KMS-11 (cell line): ENCODE results near the gene CLHC1.

Experiments
- H2AFZ ChIP-seq: fragments of 200-600 bp; sonication (generic); 2 replicates; pipeline ENCODE4 v1.6.1; 2016; ENCODE audit warnings: antibody characterized with exemption, mixed run types, low read depth
- H3K27ac ChIP-seq: fragments of 200-600 bp; sonication (generic); 2 replicates; pipeline ENCODE4 v1.6.1; 2016; ENCODE audit warnings: mild to moderate bottlenecking, mixed run types
- H3K27me3 ChIP-seq: fragments of 200-600 bp; sonication (generic); 2 replicates; pipeline ENCODE4 v1.6.1; 2017; ENCODE audit warnings: mild to moderate bottlenecking, low read depth, mixed run types, moderate library complexity; ENCODE audit not compliant: insufficient read depth
- H3K36me3 ChIP-seq: fragments of 200-600 bp; sonication (generic); 2 replicates; pipeline ENCODE4 v1.6.1; 2017; ENCODE audit warnings: mild to moderate bottlenecking, mixed run types; ENCODE audit not compliant: insufficient read depth
- H3K4me1 ChIP-seq: fragments of 200-600 bp; sonication (generic); 2 replicates; pipeline ENCODE4 v1.6.1; 2016; ENCODE audit warnings: mild to moderate bottlenecking, low read depth, mixed run types; ENCODE audit not compliant: poor library complexity, severe bottlenecking
- H3K4me2 ChIP-seq: fragments of 200-600 bp; sonication (generic); 2 replicates; pipeline ENCODE4 v1.7.0; 2016; ENCODE audit warnings: mild to moderate bottlenecking, mixed run types
- H3K4me3 ChIP-seq: fragments of 200-600 bp; sonication (generic); IDR thresholded peaks from 2 replicates; pipeline ENCODE4 v1.6.1; 2017; ENCODE audit warnings: low read depth, low read length, mixed read lengths; ENCODE audit not compliant: insufficient read depth
- H3K79me2 ChIP-seq: fragments of 200-600 bp; sonication (generic); 2 replicates; pipeline ENCODE4 v1.6.1; 2016; ENCODE audit warnings: low read depth, mixed run types; ENCODE audit not compliant: insufficient read depth
- H3K9ac ChIP-seq: fragments of 200-600 bp; sonication (generic); 2 replicates; pipeline ENCODE4 v1.6.1; 2016; ENCODE audit warnings: mild to moderate bottlenecking, mixed run types
- H4K20me1 ChIP-seq: fragments of 200-600 bp; sonication (generic); 2 replicates; pipeline ENCODE4 v1.6.1; 2016; ENCODE audit warnings: mild to moderate bottlenecking, mixed run types; ENCODE audit not compliant: insufficient read depth
- CTCF ChIP-seq: fragments of 200-600 bp; sonication (generic); conservative IDR thresholded peaks from 2 replicates; pipeline ENCODE4 v1.6.1; 2017; ENCODE audit warnings: low read depth, mild to moderate bottlenecking, antibody characterized with exemption, low read length, moderate library complexity, mixed read lengths

The CLHC1 gene

GRCh38 chr2:55154525-55155030, 77.5 kb downstream of the CLHC1 start:
- Histone ChIP-seq H4K20me1 (no peaks in the 10 kb centered on the region), H3K27ac (no peak overlapping the region), H3K27me3 (no peaks in the 10 kb centered on the region), H3K4me3 (no peak overlapping the region), H3K4me2 (no peak overlapping the region), H2AFZ (no peak overlapping the region), H3K9ac (no peak overlapping the region), H3K36me3 (no peaks in the 10 kb centered on the region), H3K4me1 (peaks cover 8% of the 10 kb centered on the region), H3K79me2 (no peaks in the 10 kb centered on the region)
- TF ChIP-seq CTCF = no peak

GRCh38 chr2:55153584-55154299, 78.4 kb downstream of the CLHC1 start:
- no peak overlapping the region for H3K27ac ChIP-seq
- no peaks in the 10 kb centered on the region for H4K20me1 ChIP-seq
- no peak overlapping the region for H3K4me3 ChIP-seq
- no peaks in the 10 kb centered on the region for H3K27me3 ChIP-seq
- H3K4me1 ChIP-seq = no peaks in the 10 kb centered on the region
- H3K4me2 ChIP-seq = no peak overlapping the region
- no peaks in the 10 kb centered on the region for H3K79me2 ChIP-seq
- H3K36me3 ChIP-seq = no peaks in the 10 kb centered on the region
- H2AFZ ChIP-seq = no peak overlapping the region
- H3K9ac ChIP-seq = no peak overlapping the region
- no peak for TF ChIP-seq CTCF

GRCh38 chr2:55152475-55153412, 79.3 kb downstream of the CLHC1 start:
- no peak overlapping the region for H2AFZ ChIP-seq
- H3K79me2 ChIP-seq = no peaks in the 10 kb centered on the region
- no peaks in the 10 kb centered on the region for H4K20me1 ChIP-seq
- TF ChIP-seq CTCF = no peak
- no peaks in the 10 kb centered on the region for H3K4me1 ChIP-seq
- H3K4me3 ChIP-seq = no peak overlapping the region
- no peak overlapping the region for H3K9ac ChIP-seq
- H3K27me3 ChIP-seq = no peaks in the 10 kb centered on the region
- no peaks in the 10 kb centered on the region for H3K36me3 ChIP-seq
- H3K4me2 ChIP-seq = no peak overlapping the region
- H3K27ac ChIP-seq = no peak overlapping the region

GRCh38 chr2:55151733-55152433, 80.2 kb downstream of the CLHC1 start:
- Histone ChIP-seq H3K27ac (no peak overlapping the region), H2AFZ (no peak overlapping the region), H3K36me3 (no peaks in the 10 kb centered on the region), H3K4me1 (no peaks in the 10 kb centered on the region), H3K4me2 (no peak overlapping the region), H3K4me3 (no peak overlapping the region), H3K9ac (no peak overlapping the region), H4K20me1 (no peaks in the 10 kb centered on the region), H3K27me3 (no peaks in the 10 kb centered on the region), H3K79me2 (no peaks in the 10 kb centered on the region)
- no peak for TF ChIP-seq CTCF
